Esophagus muscularis mucosa (tissue), 4 donors: ENCODE measurements around the gene APOL2. TPM values are rescaled to one million over a fixed set of nuclear protein-coding genes. Genes with fewer than 3 reads are reported as not detected.

ENCODE experiments used
- DNase-seq: peaks from one replicate; pipeline ENCODE4 v3.0.0-alpha.2; 2017; ENCODE audit errors: extremely low spot score
- H3K27ac ChIP-seq, 4 donors: fragments of 200-600 bp; sonication (generic); replicated peaks in 1 of 4; 1 replicate in 3 of 4; 2 replicates in 1 of 4; pipeline ENCODE4 v1.5.1; 2016 to 2019; ENCODE audit warnings: mild to moderate bottlenecking in 1 of 4
- H3K27me3 ChIP-seq, 4 donors: fragments of 200-600 bp; sonication (generic); one replicate each; pipeline versions ENCODE4 v1.5.1 to v1.6.0; 2016 to 2019
- H3K36me3 ChIP-seq, 4 donors: fragments of 200-600 bp; sonication (generic); one replicate each; pipeline ENCODE4 v1.5.1; 2016 to 2019
- H3K4me1 ChIP-seq, 4 donors: fragments of 200-600 bp; sonication (generic); one replicate each; pipeline ENCODE4 v1.5.1; 2016 to 2019
- H3K4me3 ChIP-seq, 4 donors: fragments of 200-600 bp; sonication (generic); 1 replicate in 2 of 4; 2 replicates in 2 of 4; pipeline ENCODE4 v1.5.1; 2016 to 2019; ENCODE audit warnings: mild to moderate bottlenecking in 4 of 4, moderate library complexity in 1 of 4
- H3K9me3 ChIP-seq, 4 donors: fragments of 200-600 bp; sonication (generic); 1 replicate in 3 of 4; 2 replicates in 1 of 4; pipeline ENCODE4 v1.5.1; 2016 to 2019
- CTCF ChIP-seq, 3 experiments: fragments of 200-600 bp in 2 of 3; fragments of 450-650 bp in 1 of 3; sonication (generic) in 2 of 3; IDR thresholded peaks; one replicate each; pipeline ENCODE4 v1.5.1; 2017 to 2019; ENCODE audit warnings: antibody characterized with exemption in 3 of 3, mild to moderate bottlenecking in 2 of 3, moderate library complexity in 1 of 3
- EP300 ChIP-seq: sonication (generic); formaldehyde crosslinking; IDR thresholded peaks from one replicate; pipeline ENCODE4 v1.6.1; 2017; ENCODE audit warnings: antibody characterized with exemption
- POLR2A ChIP-seq: fragments of 450-650 bp; IDR thresholded peaks from one replicate; pipeline ENCODE4 v1.6.1; 2017; ENCODE audit warnings: antibody characterized with exemption, moderate library complexity, mild to moderate bottlenecking, low read depth
- POLR2AphosphoS5 ChIP-seq, 2 donors: sonication (generic); formaldehyde crosslinking; IDR thresholded peaks; one replicate each; pipeline ENCODE4 v1.6.1; 2017; ENCODE audit warnings: antibody characterized with exemption in 2 of 2
- WGBS: methylation state at CpG from one replicate; pipeline ENCODE4 v1.1.5; 2018; 5-methylcytosine and 5-hydroxymethylcytosine counted together
- intact Hi-C: fragments of 100-400 bp; cut with DNase I; formaldehyde crosslinking; loops from one replicate; pipeline ENCODE4 v1.15.1; 2023
- total RNA-seq, 4 donors: library from RNA; depleted of rRNA; stranded (reverse); fragments of >200 nt; gene quantifications; one replicate each; pipeline versions ENCODE4 v1.1.0 to v1.2.1, GENCODE V29; 2016

Gene APOL2
- total RNA-seq, 4 donors from 2014 or later = 22.0 to 41.9 (median 34.4) TPM

- intact Hi-C loops = no loop called here
- WGBS = 91% methylated on average over 8 of the region's 8 CpGs
- TF ChIP-seq POLR2A = no peak
- no peak for TF ChIP-seq POLR2AphosphoS5 (IDR thresholded peaks at IDR 0.05)
- TF ChIP-seq CTCF (IDR thresholded peaks at IDR 0.05) = no peak
- no peak for TF ChIP-seq EP300
- Histone ChIP-seq H3K4me3 (no peak overlapping the region), H3K9me3 (no peaks in the 10 kb centered on the region), H3K27me3 (no peaks in the 10 kb centered on the region), H3K4me1 (peaks cover 0 to 12% (median 7%) of the 10 kb centered on the region in 4 donors), H3K27ac (no peak overlapping the region), H3K36me3 (peaks cover under 1 to 28% (median 20%) of the 10 kb centered on the region in 4 donors)
- no peak for DNase-seq
These were observed 15.8 kb downstream of the APOL2 start for GRCh38 chr22:36223504-36223903.

GRCh38 chr22:36222887-36223450, 16.4 kb downstream of the APOL2 start:
- Histone ChIP-seq H3K36me3 (peaks cover 0 to 22% (median 14%) of the 10 kb centered on the region in 4 donors), H3K27me3 (no peaks in the 10 kb centered on the region), H3K4me3 (no peak overlapping the region), H3K9me3 (no peaks in the 10 kb centered on the region), H3K27ac (no peak overlapping the region), H3K4me1 (peaks cover 0 to 12% (median 7%) of the 10 kb centered on the region in 4 donors)
- WGBS = 95% methylated on average over 9 of the region's 9 CpGs
- intact Hi-C loops = no loop called here
- no peak for TF ChIP-seq EP300
- no peak for TF ChIP-seq POLR2A
- TF ChIP-seq CTCF (IDR thresholded peaks at IDR 0.05) = no peak
- TF ChIP-seq POLR2AphosphoS5 (IDR thresholded peaks at IDR 0.05) = no peak
- DNase-seq = no peak

- Histone ChIP-seq H3K9me3 (no peaks in the 10 kb centered on the region), H3K4me1 (peaks cover 0 to 12% (median 7%) of the 10 kb centered on the region in 4 donors), H3K27me3 (no peaks in the 10 kb centered on the region), H3K27ac (no peak overlapping the region), H3K36me3 (peaks cover 0 to 13% (median 6%) of the 10 kb centered on the region in 4 donors), H3K4me3 (no peak overlapping the region)
- intact Hi-C loops = no loop called here
- DNase-seq = no peak
- TF ChIP-seq EP300 (no peak), POLR2A (no peak), CTCF (IDR thresholded peaks at IDR 0.05) (peak; percentile 50 to 60 (median 59)), POLR2AphosphoS5 (IDR thresholded peaks at IDR 0.05) (peak in 1 of 2 donors; percentile 19)
- WGBS = 24% methylated on average over 7 of the region's 7 CpGs
These were observed 17.3 kb downstream of the APOL2 start for GRCh38 chr22:36221799-36222751.

- TF ChIP-seq CTCF (IDR thresholded peaks at IDR 0.05) (no peak), POLR2A (no peak), POLR2AphosphoS5 (IDR thresholded peaks at IDR 0.05) (no peak)
- intact Hi-C loops = no loop called here
- peaks cover 0 to 12% (median 7%) of the 10 kb centered on the region in 4 donors for H3K4me1 ChIP-seq
- 77% methylated on average over 9 of the region's 9 CpGs for WGBS
- peak overlapping the region in 2 of 4 donors; percentile 10 to 53 for H3K27ac ChIP-seq
- no peaks in the 10 kb centered on the region for H3K27me3 ChIP-seq
- peaks cover 0 to 5% (median 0%) of the 10 kb centered on the region in 4 donors for H3K36me3 ChIP-seq
- DNase-seq = no peak
- no peaks in the 10 kb centered on the region for H3K9me3 ChIP-seq
- H3K4me3 ChIP-seq = no peak overlapping the region
These were observed 18.8 kb downstream of the APOL2 start for GRCh38 chr22:36220451-36220921.
